GM21825 (cell line): ENCODE results near the gene MICU1.
"Not testable (repeated sequence)": the region's sequence is repeated elsewhere in the genome, so short reads cannot be mapped to it uniquely, and the experiment has no call there.

Experiments used
- ATAC-seq: cut with Tn5 transposase; IDR thresholded peaks from one replicate; pipeline ENCODE4 v1.9.1; 2021; ENCODE audit warnings: mild to moderate bottlenecking, moderate library complexity; ENCODE audit not compliant: unreplicated experiment

Gene MICU1, protein sequence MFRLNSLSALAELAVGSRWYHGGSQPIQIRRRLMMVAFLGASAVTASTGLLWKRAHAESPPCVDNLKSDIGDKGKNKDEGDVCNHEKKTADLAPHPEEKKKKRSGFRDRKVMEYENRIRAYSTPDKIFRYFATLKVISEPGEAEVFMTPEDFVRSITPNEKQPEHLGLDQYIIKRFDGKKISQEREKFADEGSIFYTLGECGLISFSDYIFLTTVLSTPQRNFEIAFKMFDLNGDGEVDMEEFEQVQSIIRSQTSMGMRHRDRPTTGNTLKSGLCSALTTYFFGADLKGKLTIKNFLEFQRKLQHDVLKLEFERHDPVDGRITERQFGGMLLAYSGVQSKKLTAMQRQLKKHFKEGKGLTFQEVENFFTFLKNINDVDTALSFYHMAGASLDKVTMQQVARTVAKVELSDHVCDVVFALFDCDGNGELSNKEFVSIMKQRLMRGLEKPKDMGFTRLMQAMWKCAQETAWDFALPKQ

DNA sequence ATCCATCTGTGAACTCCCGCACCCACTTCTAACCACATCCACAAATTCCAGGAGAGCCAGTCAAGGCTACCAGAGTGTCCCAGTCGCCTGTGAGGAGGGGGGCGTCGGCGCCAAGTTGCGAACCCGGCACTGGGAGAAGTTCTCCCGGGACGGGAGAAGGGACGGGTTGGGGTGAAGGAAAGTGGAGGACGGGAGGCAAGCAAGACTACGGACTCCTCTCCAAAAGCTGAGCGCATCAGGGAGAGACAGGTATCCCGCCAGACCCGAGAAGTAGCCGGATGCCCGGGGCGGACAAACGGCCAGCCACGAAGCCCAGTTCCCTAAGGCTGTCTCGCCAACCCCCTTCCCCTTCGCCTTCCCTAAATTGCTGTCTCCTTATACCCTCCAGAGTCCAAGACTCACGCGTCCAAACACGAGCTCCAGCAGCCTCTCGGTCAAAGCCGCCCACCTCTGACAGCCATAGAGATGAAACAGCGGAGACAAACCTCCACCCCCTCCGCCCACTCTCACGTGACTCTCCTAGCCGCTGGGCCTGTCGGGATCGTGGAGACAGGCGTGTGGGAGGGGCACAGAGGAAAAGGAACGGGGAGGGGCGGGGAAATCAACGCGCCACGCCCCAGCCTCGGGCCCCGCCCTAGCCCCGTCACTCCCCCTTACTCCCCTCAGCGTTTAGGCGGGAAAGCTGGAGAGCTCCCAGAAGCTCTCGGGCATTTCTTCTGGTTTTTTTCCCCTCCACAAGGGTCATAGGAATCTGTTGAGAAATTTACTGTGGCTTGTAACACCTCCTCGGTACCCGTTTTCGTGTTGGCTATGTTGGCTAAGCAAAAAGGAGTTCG is at the start of gene MICU1:
TSS of gene MICU1 (minus strand) at position 472 of the 836 bp plus-strand sequence. CDS start 59,286 bp downstream, outside the sequence.
- ATAC-seq: peak; percentile 96

DNA sequence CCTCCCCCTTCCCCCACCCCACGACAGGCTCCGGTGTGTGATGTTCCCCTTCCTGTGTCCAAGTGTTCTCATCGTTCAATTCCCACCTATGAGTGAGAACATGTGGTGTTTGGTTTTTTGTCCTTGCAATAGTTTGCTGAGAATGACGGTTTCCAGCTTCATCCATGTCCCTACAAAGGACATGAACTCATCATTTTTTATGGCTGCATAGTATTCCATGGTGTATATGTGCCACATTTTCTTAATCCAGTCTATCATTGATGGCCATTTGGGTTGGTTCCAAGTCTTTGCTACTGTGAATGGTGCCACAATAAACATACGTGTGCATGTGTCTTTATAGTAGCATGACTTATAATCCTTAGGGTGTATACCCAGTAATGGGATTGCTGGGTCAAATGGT is 48.3 kb upstream of the MICU1 start:
- not testable (repeated sequence) for ATAC-seq

DNA sequence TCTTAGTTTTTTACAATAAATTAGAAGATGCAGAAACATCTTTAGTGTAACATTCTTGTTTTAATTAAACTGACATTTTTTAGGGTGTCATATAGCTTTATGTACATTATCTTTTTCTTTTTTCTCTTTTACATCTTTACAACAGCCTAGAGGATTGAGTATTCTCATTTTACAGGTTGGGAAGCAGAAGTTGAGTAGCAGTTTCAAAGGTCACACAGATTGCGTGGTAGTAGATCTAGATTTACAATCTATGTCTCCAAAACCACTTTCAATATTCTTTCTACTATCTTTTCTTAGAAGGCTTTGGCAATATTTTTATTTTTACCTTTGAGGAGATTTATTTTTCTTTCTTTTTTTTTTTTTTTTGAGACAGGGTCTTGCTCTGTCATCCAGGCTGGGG is 47.4 kb upstream of the MICU1 start:
- no peak for ATAC-seq

DNA sequence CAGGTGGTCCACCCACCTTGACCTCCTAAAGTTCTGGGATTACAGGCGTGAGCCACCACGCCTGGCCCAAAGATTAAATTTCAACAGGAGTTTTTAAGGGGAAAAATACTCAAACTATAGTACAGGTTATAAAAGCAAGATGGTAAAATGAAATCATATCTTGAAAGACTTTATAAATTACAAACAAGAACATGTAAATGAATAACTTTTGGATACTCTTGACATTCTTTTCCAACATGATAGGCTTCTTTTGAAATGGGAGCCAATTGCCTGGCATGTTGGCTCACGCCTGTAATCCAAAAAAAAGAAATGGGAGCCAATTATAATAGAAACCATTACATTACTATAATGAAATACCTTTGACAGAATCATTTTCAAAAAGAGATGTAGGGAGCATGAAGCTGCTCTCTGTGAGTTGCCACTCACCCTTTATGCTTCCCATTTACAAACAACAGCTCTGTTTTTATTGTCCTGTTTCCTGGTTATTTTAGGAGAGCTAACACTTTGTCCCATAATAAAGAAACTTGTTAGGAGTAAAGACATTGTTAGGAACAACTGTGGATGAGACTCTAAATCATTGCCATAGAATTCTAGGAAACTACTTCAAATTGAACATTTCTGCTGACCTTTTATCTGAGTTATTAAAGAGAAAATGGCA is 41.5 kb upstream of the MICU1 start:
- ATAC-seq: no peak

DNA sequence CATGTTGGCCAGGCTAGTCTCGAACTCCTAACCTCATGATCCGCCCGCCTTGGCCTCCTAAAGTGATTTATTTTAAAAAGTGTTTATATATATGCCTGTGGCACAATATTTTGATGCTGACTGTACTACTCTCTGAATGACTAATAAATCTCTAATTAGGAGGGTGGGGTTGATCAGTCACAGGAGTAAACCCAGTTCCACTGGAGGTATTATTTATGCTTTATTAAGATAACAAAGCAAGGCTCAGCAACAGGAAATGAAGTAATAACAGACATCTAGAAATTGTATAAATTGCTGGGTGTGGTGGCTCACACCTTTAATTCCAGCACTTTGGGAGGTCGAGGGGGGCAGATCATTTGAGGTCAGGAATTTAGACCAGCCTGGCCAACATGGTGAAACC is 40.0 kb upstream of the MICU1 start:
- no peak for ATAC-seq

DNA sequence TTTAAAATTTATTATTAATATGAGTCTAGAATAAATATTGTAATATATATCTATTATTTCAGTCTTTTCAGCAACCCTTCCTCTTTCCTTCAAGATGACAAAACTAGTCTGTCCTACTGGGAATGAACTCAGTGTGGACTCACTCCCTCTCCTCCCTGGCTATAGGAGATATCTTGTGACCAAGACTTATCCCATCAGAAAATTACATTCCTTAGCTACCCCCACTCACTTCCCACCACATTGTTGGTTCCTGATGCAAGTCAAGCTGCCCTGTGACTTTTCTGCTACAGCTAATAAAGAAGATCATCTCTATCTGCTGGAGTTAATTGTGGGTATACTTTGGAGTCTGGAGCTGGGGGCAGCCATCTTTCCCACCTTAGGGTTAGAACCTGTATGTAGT is 38.1 kb upstream of the MICU1 start:
- no peak for ATAC-seq

DNA sequence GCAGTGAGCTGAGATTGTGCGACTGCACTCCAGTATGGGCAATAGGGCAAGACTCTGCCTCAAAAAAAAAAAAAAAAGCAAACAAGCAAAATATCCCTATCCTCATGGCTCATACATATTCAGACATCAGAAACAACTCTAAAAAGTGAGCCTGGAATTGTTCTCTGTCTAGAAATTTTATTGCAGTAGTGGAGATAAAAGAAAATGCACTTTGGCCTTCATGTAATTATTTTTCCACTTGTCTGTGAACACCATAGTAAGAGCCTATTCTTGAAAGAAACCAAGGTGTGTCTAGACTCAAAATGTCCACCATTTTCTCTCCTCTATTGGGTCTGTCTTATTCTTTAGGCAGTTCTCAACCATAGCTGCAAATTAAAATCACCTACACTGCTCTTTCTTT is 35.6 kb upstream of the MICU1 start:
- no peak for ATAC-seq

DNA sequence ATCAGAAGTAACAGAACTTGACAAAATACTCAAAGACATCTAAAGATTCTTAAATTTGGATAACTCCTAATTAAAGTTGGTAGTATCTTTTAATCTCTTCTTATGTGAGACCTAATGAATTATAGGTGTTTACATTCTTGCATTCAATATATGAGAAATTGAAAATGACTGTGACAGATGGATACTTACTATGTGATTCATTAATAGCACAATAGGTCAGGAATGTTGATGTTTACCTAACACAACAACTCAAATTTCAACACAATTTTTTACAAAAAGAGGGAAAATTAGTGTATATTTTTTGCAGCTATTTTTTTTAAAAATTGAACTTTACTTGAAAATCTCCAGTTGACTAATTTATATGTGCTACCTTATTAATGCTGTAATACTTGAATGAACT is 34.3 kb upstream of the MICU1 start:
- ATAC-seq: no peak

DNA sequence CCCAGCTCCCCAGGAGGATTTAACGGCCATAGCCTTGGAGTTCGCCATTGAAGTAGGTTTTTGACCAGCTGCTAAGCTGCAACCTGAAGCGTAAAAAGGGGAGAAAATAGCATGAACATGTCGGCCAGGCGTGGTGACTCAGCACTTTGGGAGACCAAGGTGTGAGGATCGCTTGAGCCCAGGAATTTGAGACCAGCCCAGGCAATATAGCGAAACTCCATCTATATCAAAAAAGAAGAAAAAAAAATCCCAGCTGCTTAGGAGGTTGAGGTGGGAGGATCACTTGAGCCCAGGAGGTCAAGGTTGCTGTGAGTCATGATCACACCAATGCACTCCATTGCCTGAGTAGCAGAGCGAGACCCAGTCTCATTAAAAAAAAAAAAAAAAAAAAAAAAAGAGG is 33.8 kb upstream of the MICU1 start:
- ATAC-seq: no peak

DNA sequence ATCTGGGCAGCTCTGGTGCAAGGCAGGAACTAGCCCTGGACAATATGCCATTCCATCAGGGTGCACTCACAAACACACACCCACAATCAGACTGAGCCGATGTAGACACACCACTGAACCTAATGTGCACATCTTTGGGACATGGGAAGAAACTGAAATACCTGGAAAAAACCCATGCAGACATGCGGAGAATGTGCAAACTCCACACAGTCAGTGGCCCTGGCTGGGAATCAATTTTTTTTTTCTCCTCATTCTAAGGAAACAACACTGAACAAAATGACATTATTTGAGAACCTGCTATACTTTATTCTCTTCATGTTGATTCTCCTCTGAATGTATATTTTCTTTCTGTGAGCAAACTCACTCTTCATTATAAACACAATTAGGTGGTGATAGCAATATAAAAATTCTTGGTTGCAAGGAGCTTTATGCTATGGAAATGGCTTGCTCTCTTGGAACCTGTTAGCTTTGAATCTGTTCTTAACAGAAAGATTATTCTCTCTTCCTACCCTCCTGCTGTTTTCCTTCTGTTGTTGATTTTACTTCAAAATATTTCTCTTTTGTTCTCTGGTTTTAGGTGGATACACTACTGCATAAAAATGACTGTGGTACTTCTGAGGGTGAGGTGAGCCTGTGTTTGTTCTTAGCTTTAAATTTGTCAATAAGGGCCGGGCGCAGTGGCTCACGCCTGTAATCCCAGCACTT is 33.0 kb upstream of the MICU1 start:
- ATAC-seq: no peak

DNA sequence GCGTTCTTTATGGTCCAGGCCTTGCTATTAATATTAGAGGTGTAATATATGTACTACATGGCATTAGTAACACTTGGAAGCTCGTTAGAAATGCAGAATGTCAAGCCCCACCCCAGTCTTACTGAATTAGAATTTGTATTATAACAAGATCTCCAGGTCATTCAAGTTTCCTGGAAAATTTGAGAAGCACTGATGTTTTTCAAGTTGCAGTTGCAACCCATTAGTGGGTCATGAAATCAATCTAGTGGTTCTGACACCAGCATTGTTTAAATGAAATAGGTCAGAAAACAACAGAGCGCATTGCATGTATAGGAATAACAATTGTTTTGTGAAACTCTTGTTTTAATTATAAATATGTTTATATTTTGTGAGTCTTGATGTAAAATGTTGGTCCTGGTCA is 28.8 kb upstream of the MICU1 start:
- no peak for ATAC-seq

DNA sequence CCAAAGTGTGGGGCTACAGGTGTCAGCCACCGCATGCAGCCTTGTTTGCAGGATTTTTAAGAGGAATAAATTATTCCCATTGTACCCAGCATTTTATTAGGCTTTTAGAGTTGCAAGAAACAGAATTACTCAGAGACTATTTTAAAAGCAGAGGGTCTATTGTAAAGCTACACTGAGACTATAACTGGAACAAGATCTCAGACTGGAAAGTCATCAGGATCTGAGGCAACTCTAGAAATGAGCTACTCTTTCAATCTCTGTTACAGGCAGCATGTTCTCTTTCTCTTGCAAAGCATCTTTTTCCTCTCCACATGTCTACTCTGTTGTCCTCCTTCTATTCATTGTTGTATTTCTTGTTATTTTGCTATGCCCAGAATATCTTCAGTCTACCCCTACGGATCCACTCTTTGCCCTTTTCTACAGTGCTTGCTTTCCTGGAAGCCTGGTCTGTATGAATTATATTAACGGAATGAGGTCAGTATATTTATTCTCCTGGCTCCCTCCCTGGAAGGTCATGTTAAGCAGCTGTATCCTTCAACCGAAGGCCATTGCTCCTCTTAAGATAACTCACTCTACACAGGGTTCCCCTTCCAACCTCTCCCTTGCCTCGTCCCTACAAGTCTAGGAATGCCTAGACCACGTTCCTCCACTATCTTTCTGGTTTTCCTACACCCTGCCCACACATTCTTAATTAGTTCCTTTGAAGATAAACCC is 27.7 kb upstream of the MICU1 start:
- ATAC-seq: no peak

DNA sequence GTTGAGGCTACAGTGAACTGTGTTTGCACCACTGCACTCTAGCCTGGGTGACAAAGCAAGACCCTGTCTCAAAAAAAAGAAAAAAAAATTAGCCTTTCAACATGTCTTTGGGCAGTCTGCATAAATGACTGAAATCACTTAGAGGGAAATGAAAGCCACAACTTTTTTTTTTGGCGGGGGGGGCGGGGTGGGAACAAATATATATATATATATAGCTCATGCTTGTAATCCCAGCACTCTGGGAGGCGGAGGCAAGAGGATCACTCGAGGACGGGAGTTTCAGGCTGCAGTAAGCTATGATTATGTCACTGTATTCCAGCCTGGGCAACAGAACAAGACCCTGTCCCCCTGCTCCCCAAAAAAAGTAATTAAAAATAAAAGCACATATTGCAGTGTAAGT is 23.4 kb upstream of the MICU1 start:
- no peak for ATAC-seq

DNA sequence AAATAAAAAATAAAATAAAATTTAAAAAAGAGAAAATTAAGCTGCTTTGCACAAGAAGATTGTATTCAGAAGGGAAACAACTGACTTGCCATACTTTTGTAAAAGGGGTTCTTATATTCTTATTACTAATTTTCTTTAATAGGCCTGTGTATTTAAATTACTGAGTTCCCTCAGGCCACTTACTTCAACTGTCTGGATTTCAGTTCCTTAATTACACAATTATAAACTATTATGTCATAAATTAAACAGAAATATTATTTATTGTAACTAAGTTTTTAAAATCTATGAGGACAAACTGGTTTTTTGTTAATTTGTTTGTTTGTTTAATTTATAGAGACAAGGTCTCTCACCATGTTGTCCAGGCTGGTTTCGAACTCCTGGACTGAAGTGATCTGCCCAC is 22.4 kb upstream of the MICU1 start:
- ATAC-seq: no peak

DNA sequence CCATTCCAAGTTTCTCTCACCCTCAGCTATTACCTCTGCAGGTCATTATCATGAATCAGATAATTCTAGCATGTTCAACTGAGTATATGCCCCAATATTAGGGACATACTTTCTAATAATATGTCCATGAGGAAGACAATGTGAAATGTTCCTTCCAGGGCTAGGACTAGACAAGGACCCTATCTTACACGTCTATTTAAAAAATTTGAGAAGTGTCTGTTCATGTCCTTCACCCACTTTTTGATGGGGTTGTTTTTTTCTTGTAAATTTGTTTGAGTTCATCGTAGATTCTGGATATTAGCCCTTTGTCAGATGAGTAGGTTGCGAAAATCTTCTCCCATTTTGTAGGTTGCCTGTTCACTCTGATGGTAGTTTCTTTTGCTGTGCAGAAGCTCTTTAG is 21.1 kb upstream of the MICU1 start:
- not testable (repeated sequence) for ATAC-seq

DNA sequence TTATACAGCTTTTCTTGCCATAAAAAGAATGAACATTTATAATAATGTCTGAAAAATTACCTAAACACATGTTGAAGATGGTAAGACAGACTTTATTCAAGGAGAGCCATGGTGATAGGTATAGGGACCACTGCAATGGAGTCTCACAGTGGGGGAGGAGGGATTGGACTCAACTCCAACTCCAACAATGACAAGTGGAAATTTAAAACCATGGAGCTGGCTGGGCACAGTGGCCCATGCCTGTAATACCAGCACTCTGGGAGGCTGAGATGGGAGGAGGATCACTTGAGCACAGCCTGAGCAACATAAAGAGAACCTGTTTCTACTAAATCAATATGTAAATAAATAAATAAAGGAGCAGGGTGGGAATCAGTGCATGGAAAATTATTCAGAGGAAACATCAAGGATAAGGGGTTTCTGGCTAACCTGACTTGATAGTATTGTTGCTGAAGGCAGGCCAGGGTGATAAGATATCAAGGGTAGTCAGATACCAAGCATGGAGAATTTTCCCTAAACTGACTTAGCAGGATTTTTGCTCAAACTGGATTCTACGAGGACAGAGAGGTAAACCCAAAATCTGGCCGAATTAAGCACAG is 19.5 kb upstream of the MICU1 start:
- no peak for ATAC-seq

DNA sequence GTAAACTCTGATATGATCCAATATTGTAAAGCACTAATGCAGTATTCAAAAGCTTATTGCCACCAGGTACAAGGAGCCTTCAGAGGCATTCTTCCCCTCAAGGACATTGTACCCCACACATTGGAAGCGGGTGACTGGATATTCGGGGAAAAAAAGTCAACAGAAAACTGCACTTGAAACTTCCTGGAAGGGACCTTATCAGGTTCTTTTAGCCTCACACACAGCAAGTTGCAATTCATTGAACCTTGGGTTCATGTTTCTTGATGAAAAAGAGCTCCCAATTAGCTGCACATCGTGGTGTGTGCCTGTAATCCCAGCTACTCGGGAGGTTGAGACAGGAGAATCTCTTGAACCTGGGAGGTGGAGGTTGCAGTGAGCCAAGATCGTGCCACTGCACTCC is 16.4 kb upstream of the MICU1 start:
- no peak for ATAC-seq

DNA sequence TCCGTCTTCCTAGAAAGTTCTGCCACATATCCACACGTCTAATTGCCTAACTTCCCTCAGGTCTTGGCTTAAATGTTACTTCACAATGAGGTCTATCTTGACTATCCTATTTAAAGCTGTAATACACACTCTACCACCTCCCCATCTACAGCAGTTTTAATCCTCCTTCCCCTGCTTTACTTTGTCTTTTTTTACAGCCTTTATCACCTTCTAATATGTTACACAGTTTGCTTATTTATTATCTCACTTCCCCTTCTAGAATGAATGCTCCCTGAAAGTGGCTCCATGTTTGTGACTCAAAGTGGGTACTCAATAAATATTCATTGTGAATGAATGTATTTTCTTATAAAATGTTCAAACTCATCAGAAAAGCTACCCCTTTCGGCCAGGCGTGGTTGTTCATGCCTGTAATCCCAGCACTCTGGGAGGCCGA is 13.6 kb upstream of the MICU1 start:
- no peak for ATAC-seq

DNA sequence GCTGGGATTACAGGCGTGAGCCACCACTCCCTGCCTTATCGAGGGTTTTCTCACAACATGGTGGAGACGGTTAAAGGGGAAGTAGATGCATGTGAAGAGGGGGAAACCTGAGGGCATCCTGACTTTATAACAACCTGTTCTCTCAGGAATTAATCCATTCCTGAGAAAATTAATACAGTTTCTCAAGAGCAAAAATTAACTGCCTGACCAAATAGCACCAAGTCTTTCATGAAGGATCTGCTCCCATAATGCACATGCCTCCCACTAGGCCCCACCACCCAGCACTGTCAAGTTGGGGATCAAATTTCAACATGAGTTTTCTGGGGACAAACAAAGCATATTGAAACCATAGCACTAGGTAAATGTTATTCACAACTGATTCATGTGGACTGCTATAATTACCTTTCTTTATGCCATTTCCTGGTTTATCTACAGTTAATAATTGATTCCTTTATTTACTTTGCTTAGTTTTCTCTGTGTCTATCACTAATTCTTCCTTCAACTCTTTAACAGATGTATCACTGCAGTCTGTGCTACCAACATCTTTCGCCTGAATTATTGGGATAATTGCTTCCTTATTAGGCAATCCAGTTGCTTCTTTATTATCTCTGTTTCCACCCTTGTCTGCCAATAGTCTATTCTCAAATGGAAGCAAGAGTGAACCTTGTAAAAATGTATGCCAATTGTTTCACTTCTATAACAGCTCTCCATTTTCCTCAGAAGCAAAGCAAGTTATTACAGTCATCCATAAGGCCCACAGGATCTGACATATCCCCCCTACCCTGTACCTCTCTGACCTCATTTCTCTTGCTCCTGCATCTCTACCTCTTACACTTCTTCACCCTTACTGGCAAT is 12.9 kb upstream of the MICU1 start:
- no peak for ATAC-seq
